ENCODE data around the gene CCDC88B. TPM values are rescaled to one million over a fixed set of nuclear protein-coding genes. Genes with fewer than 3 reads are reported as not detected.

The CCDC88B gene
- total RNA-seq, 4 donors from 2014 or later: 7.4 to 14.9 (median 13.7) TPM

DNA sequence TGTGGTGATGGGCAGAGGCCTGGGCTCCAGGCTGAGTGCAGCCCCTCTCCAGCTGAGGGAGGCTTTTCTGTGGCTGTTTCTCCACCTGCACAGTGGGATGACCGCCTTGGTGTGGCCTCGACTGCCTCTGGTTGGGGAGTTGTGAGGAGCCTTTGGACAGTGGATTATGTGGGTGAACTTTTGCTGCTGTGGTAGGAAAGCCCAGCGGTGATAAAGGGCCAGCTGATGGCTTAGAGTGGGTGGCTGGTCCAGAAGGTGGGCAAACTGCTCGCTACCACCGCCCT, 36.0 kb upstream of the CCDC88B start:
- Histone ChIP-seq H3K4me1 (peaks cover 38 to 69% (median 42%) of the 10 kb centered on the region in 3 donors), H3K4me3 (peak overlapping the region; percentile 35 to 86 (median 74)), H3K9me3 (no peaks in the 10 kb centered on the region), H3K36me3 (peaks cover 0 to 22% (median 0%) of the 10 kb centered on the region in 3 donors), H3K27ac (peak overlapping the region; percentile 92 to 97 (median 94)), H3K27me3 (peaks cover 0 to 40% (median 10%) of the 10 kb centered on the region in 4 donors)
- TF ChIP-seq POLR2A (IDR thresholded peaks at IDR 0.05) (no peak), CTCF (IDR thresholded peaks at IDR 0.05) (no peak)
- DNase-seq: no peak
- 46 to 80% methylated on average over 2 to 4 of the region's 5 CpGs for WGBS, 2 donors
- intact Hi-C loops (cut with DNase I): loop anchor here (5.0 kb wide), 1 partner anchor 102 kb away; no protein-coding TSS in a partner anchor

DNA sequence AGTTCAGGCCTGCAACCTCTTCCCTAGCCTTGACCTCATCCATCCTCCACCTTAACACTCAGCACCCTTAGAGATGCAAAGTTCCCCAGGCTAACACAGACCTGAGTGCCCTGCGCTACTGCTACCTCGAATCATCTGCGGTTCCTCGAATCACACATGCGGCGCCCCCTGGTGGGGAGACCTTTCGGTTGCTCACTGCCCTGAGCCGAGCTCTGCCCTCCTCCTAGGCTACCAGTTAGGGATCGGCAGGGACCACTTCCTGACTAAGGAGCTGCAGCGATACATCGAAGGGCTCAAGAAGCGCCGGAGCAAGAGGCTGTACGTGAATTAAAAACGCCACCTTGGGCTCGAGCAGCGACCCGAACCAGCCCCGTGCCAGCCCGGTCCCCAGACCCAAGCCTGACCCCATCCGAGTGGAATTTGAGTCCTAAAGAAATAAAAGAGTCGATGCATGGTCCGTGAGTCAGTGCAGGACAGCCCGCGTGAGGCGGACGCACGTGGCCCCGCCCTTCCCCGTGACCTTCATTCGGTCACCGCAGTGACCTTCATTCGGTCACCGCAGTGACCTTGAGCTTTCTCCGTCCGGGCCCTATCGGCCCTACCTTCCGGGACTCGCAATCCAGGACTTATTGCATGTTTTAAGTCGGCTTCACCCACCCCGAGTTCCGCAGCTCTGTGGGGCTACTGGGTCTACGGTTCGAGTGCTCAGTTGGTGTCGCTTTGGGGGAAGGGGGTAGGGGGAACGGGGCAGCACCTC, 35.5 kb upstream of the CCDC88B start:
- H3K27ac ChIP-seq: peak overlapping the region; percentile 92 to 97 (median 94)
- WGBS, 2 donors: 0% methylated on average over 14 to 19 of the region's 46 CpGs
- intact Hi-C loops (cut with DNase I): loop anchor here (5.0 kb wide), 1 partner anchor 102 kb away; no protein-coding TSS in a partner anchor
- peak; percentile 81 to 95 (median 92) for TF ChIP-seq CTCF (IDR thresholded peaks at IDR 0.05)
- TF ChIP-seq POLR2A (IDR thresholded peaks at IDR 0.05): peak in 1 of 4 donors; percentile 19
- peaks cover 0 to 35% (median 6%) of the 10 kb centered on the region in 4 donors for H3K27me3 ChIP-seq
- peak overlapping the region; percentile 35 to 86 (median 74) for H3K4me3 ChIP-seq
- no peaks in the 10 kb centered on the region for H3K9me3 ChIP-seq
- DNase-seq: peak; percentile 67
- peaks cover 33 to 64% (median 37%) of the 10 kb centered on the region in 3 donors for H3K4me1 ChIP-seq
- H3K36me3 ChIP-seq: peaks cover 0 to 24% (median 0%) of the 10 kb centered on the region in 3 donors

DNA sequence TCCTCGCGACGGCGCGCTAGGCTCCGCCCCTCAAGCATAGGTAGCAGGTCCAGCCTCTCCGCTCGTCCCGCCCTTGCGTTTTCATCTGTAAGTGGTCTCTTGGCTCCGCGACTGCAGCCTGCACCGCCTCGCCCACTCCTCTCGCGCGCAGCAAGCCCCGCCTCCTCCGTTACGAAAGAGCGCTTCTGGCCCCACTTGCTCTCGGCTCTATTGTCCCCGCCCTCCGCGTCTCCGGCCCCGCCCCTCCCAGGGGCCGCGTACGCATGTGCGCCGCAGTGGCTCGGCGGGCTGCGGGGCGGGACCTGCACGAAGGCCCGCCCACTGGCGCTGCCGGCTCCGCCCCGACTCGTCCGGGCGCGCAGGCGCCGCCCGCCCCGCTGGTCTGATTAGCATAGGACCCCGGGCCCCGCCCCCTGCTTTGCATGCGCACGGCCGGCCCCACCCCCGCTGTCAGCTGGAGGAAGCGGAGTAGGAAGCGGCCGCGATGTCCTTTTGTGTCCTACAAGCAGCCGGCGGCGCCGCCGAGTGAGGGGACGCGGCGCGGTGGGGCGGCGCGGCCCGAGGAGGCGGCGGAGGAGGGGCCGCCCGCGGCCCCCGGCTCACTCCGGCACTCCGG, 34.8 kb upstream of the CCDC88B start, which contains the start of gene ESRRA:
Gene ESRRA (plus strand): TSS at position 450 of the 616 bp plus-strand sequence. CDS start 1,656 bp downstream, outside the sequence.
- WGBS, 2 donors: 0% methylated on average over 6 to 8 of the region's 81 CpGs
- peaks cover 0 to 28% (median under 1%) of the 10 kb centered on the region in 4 donors for H3K27me3 ChIP-seq
- H3K9me3 ChIP-seq: no peaks in the 10 kb centered on the region
- peak; percentile 98 for DNase-seq
- intact Hi-C loops (cut with DNase I): no loop called here
- peak in 3 of 4 donors; percentile 31 to 75 (median 70) for TF ChIP-seq POLR2A (IDR thresholded peaks at IDR 0.05)
- TF ChIP-seq CTCF (IDR thresholded peaks at IDR 0.05): peak in 1 of 6 experiments; percentile 18
- H3K4me3 ChIP-seq: peak within 1 kb of the TSS; percentile 71 to 86 (median 74)
- H3K4me1 ChIP-seq: peaks cover 26 to 64% (median 30%) of the 10 kb centered on the region in 3 donors
- peaks cover 0 to 24% (median 0%) of the 10 kb centered on the region in 3 donors for H3K36me3 ChIP-seq
- H3K27ac ChIP-seq: peak within 1 kb of the TSS; percentile 92 to 97 (median 94)

DNA sequence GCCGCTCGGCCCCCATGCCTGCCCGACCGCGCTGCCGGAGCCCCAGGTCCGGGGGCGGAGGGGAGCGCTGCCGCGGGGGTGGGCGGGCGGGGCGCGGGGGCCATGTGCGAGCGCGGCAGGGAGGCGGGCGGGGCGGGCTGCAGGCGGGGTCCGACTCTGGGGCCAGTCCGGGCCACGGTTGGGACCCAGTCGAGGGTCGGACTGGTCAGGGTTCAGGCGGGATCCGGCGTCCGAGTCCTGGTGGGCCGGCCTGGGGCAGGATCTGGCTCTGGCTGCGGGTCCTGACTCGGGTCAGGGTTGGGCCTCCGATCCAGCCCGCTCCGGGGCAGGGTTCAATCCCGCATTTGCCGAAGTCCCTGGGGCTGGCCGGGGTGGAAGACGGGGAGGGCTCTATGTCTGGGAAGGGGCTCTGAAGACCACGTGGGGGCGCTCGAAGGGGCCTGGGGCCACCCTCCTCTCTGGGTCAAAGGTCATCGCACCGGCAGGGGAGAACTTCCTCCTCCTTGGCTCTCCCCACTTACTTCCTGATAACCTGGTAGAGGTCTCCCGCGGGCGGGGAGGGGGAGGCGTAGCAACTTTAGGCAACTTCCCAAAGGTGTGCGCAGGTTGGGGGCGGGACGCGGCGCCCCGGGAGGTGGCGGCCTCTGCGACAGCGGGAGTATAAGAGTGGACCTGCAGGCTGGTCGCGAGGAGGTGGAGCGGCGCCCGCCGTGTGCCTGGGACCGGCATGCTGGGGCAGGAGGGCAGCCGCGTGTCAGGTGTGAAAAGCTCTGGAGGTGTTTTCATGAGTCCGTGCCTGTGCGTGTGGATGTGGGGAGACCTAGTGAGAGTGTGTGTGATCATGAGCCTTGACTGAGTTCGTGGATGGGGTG, 34.1 kb upstream of the CCDC88B start:
- H3K27ac ChIP-seq: peak overlapping the region; percentile 92 to 97 (median 94)
- intact Hi-C loops (cut with DNase I): no loop called here
- DNase-seq: peak; percentile 52
- H3K4me1 ChIP-seq: peaks cover 25 to 64% (median 28%) of the 10 kb centered on the region in 3 donors
- peaks cover 0 to 21% (median 0%) of the 10 kb centered on the region in 4 donors for H3K27me3 ChIP-seq
- WGBS, 2 donors: 0 to 7% methylated on average over 6 to 16 of the region's 71 CpGs
- H3K4me3 ChIP-seq: peak overlapping the region; percentile 71 to 86 (median 74)
- H3K9me3 ChIP-seq: no peaks in the 10 kb centered on the region
- TF ChIP-seq CTCF (IDR thresholded peaks at IDR 0.05) (peak in 1 of 6 experiments; percentile 18), POLR2A (IDR thresholded peaks at IDR 0.05) (peak in 1 of 4 donors; percentile 49)
- peaks cover 0 to 24% (median 0%) of the 10 kb centered on the region in 3 donors for H3K36me3 ChIP-seq

Data from esophagus squamous epithelium (tissue), 5 donors.